ENCODE results near the gene PROX1.

- no peak for TF ChIP-seq CTCF (IDR thresholded peaks at IDR 0.05; ENCODE audit: poor library complexity)
- no peak for TF ChIP-seq EZH2phosphoT487 (IDR thresholded peaks at IDR 0.05; ENCODE audit: low read depth, severe bottlenecking, unreplicated experiment)
- TF ChIP-seq EZH2 (IDR thresholded peaks at IDR 0.05; ENCODE audit: borderline replicate concordance), result no peak
Observed at GRCh38 chr1:213947200-213947801, 40.5 kb upstream of the PROX1 start.
